Left lung (tissue), 10 donors: ENCODE data around the gene CYSRT1. TPM values are rescaled to one million over a fixed set of nuclear protein-coding genes. Genes with fewer than 3 reads are reported as not detected.

Experiments used
- ATAC-seq: fragments of 200-7000 bp; cut with Tn5 transposase; one replicate; pipeline ENCODE4 v1.9.1; 2020; ENCODE audit warnings: moderate library complexity
- DNase-seq, 4 donors: peaks; one replicate each; pipeline ENCODE4 v3.0.0-alpha.2; 2013 to 2020
- H3K27ac ChIP-seq, 2 donors: fragments of 200-600 bp; sonication (generic) in 1 of 2; one replicate each; pipeline versions ENCODE4 v1.5.0 to v1.8.0; 2020 to 2021
- H3K27me3 ChIP-seq, 2 donors: fragments of 200-600 bp; sonication (generic) in 1 of 2; one replicate each; pipeline versions ENCODE4 v1.5.0 to v1.8.0; 2020 to 2021
- H3K36me3 ChIP-seq, 2 donors: fragments of 200-600 bp; sonication (generic) in 1 of 2; one replicate each; pipeline versions ENCODE4 v1.5.0 to v1.8.0; 2020 to 2021
- H3K4me1 ChIP-seq, 2 donors: fragments of 200-600 bp; one replicate each; pipeline ENCODE4 v1.8.0; 2021
- H3K4me3 ChIP-seq, 2 donors: fragments of 200-600 bp; sonication (generic) in 1 of 2; one replicate each; pipeline versions ENCODE4 v1.5.0 to v1.8.0; 2020 to 2021; ENCODE audit warnings: mild to moderate bottlenecking in 1 of 2
- H3K9me3 ChIP-seq, 2 donors: fragments of 200-600 bp; sonication (generic) in 1 of 2; one replicate each; pipeline versions ENCODE4 v1.5.0 to v1.8.0; 2020 to 2021
- CTCF ChIP-seq, 2 donors: fragments of 200-600 bp; sonication (generic) in 1 of 2; IDR thresholded peaks; one replicate each; pipeline versions ENCODE4 v1.5.0 to v1.8.0; 2021; ENCODE audit warnings: antibody characterized with exemption in 2 of 2
- intact Hi-C, 2 donors: fragments of 100-400 bp; cut with DNase I; formaldehyde crosslinking; loops; one replicate each; pipeline versions ENCODE4 v1.11.2 to v1.14.2; 2022
- polyA plus RNA-seq, 6 donors: library from polyadenylated mRNA; unstranded; fragments of 120-200 nt; gene quantifications; one replicate each; pipeline ENCODE4 v1.2.1, GENCODE V29; 2013; ENCODE audit not compliant: insufficient read length in 6 of 6
- total RNA-seq, 2 donors: library from RNA; stranded (reverse); fragmentation: NEBNext Ultra II Directional; extraction: Animal tissue kit (Norgen Biotek cat#: 25700); gene quantifications; one replicate each; pipeline ENCODE4 v1.2.1, GENCODE V29; 2021
- donor health status: DM: no; HTN: yes; CAD: no.
- donor health status: DM: no; HTN: no; CAD: no.

The CYSRT1 gene
- total and polyA plus RNA-seq, 8 donors: 0.44 to 3.7 (median 2.3) TPM

DNA sequence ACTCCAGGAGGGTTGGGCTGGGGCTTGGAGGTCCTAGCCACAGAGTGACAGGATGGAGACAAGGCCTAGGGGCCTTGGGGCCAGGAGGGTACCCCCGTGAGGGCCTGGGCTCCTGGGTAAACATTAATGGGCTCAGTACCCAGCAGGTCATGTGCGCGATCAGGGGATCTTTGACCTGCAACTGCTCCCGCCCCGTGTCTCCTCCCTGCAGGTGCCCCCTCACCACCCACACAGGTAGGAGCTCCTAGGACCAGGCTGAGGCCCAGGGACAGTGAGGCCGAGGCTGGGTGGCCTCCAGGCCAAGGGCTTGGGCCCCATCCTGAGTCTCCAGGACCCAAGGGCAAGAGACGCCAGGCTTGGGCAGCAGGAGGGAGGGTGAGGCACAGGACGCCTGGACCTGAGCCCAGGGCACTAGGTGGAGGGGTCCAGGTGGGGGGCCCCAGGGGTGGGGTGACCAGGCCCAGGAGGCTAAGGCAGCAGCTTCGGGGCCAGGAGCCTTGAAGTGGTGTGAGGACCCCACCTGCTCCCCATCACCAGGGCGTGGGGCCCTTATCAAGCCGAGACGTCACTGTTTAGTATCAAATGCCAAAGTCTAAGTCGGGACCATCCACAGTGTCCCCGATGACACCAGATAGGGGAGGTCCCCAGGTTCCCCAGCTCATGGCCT is 5.9 kb downstream of the CYSRT1 start, which contains the start of gene SLC34A3:
Gene SLC34A3 (plus strand): TSS at position 197 of the 667 bp plus-strand sequence. CDS start 802 bp downstream, outside the sequence.
- peaks cover 0 to 92% of the 10 kb centered on the region in 2 donors for H3K27me3 ChIP-seq
- H3K9me3 ChIP-seq: no peaks in the 10 kb centered on the region
- no peaks in the 10 kb centered on the region for H3K36me3 ChIP-seq
- peaks cover 3 to 17% of the 10 kb centered on the region in 2 donors for H3K4me1 ChIP-seq
- intact Hi-C loops: loop anchor here in 1 of 2 donors (2.0 kb wide), 1 partner anchor 108 kb away; no protein-coding TSS in a partner anchor
- no peak for TF ChIP-seq CTCF (IDR thresholded peaks at IDR 0.05)
- DNase-seq: no peak
- no peak for ATAC-seq
- no peak within 1 kb of the TSS for H3K27ac ChIP-seq
- H3K4me3 ChIP-seq: no peak within 1 kb of the TSS

DNA sequence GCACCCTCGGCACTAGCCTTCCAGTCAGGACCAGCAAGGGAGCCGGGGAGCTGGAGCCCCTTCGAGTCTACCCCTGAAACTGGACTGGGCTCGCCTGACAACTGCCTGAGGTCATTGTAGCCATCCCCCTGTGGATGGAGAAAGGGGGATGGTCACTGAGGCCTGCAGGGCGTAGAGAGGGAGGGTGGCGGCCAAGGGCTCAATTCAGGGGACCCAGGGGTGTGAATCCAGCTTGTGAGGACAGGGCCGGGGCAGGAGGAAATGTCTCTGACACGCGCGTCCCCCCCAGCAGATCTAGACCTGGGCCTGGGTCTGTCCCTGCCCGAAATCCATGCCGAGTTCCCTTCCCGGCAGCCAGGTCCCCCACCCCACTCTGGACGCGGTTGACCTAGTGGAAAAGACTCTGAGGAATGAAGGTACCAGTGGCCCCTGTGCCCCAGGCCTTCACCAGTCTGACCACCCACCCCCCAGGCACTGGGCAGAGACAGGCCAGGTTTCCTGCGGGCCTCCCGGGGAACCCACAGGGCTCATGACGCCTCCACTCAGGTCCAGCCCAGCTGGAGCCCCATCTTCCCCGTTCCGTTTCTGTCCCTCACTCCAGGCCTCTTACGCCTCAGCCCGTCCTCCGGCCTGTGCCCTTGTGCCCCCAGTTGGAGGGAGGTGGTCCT is 6.5 kb downstream of the CYSRT1 start:
- intact Hi-C loops: loop anchor here in 1 of 2 donors (2.0 kb wide), 1 partner anchor 109 kb away; no protein-coding TSS in a partner anchor

GRCh38 chr9:137232101-137232500 is 7.1 kb downstream of the CYSRT1 start:
- Histone ChIP-seq H3K4me1 (peaks cover 11 to 21% of the 10 kb centered on the region in 2 donors), H3K27me3 (peaks cover 0 to 88% of the 10 kb centered on the region in 2 donors), H3K4me3 (no peak overlapping the region), H3K9me3 (no peaks in the 10 kb centered on the region), H3K27ac (no peak overlapping the region), H3K36me3 (no peaks in the 10 kb centered on the region)
- intact Hi-C loops: no loop called here
- no peak for DNase-seq
- TF ChIP-seq CTCF (IDR thresholded peaks at IDR 0.05): no peak
- no peak for ATAC-seq

More for the DNA sequence above, 6.5 kb downstream of the CYSRT1 start:
- no peak for TF ChIP-seq CTCF (IDR thresholded peaks at IDR 0.05)
- no peak for ATAC-seq
- no peak for DNase-seq
- Histone ChIP-seq H3K4me1 (peaks cover 6 to 18% of the 10 kb centered on the region in 2 donors), H3K27me3 (peaks cover 0 to 94% of the 10 kb centered on the region in 2 donors), H3K27ac (no peak overlapping the region), H3K4me3 (no peak overlapping the region), H3K9me3 (no peaks in the 10 kb centered on the region), H3K36me3 (no peaks in the 10 kb centered on the region)

DNA sequence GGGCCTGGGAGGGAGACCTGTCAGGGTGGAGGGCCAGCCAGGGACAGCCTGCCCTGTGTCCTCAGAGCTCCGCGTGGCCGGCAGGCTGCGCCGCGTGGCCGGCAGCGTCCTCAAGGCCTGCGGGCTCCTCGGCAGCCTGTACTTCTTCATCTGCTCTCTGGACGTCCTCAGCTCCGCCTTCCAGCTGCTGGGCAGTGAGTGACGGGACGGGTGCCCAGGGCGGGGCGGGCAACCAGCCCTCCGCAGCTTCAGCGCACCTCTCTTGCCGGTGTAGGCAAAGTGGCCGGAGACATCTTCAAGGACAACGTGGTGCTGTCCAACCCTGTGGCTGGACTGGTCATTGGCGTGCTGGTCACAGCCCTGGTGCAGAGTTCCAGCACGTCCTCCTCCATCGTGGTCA is 7.5 kb downstream of the CYSRT1 start:
- intact Hi-C loops: no loop called here
- no peaks in the 10 kb centered on the region for H3K9me3 ChIP-seq
- H3K4me3 ChIP-seq: no peak overlapping the region
- peaks cover 8 to 21% of the 10 kb centered on the region in 2 donors for H3K4me1 ChIP-seq
- H3K27me3 ChIP-seq: peaks cover 0 to 84% of the 10 kb centered on the region in 2 donors
- no peak for TF ChIP-seq CTCF (IDR thresholded peaks at IDR 0.05)
- DNase-seq (no peak), ATAC-seq (no peak)
- H3K27ac ChIP-seq: no peak overlapping the region
- H3K36me3 ChIP-seq: no peaks in the 10 kb centered on the region
